PFSK-1 (cell line): ENCODE measurements around the gene RBM20.

ENCODE experiments used
- POLR2AphosphoS5 ChIP-seq: IDR thresholded peaks from 2 replicates; pipeline ENCODE4 v1.6.1; 2012; ENCODE audit warnings: low read depth, mild to moderate bottlenecking, control low read depth, low read length, moderate library complexity
- REST ChIP-seq, 2 experiments: IDR thresholded peaks; 2 replicates each; pipeline versions ENCODE4 v1.6.1 to v1.8.0; 2011 to 2012; ENCODE audit warnings: low read depth in 2 of 2, low read length in 2 of 2, control low read depth in 1 of 2, inconsistent platforms in 1 of 2, mild to moderate bottlenecking in 1 of 2, moderate library complexity in 1 of 2; ENCODE audit not compliant: insufficient read depth in 1 of 2
- TAF1 ChIP-seq: IDR thresholded peaks from 2 replicates; pipeline ENCODE4 v1.6.1; 2012; ENCODE audit warnings: low read length, control low read depth, borderline replicate concordance; ENCODE audit not compliant: insufficient read depth

DNA sequence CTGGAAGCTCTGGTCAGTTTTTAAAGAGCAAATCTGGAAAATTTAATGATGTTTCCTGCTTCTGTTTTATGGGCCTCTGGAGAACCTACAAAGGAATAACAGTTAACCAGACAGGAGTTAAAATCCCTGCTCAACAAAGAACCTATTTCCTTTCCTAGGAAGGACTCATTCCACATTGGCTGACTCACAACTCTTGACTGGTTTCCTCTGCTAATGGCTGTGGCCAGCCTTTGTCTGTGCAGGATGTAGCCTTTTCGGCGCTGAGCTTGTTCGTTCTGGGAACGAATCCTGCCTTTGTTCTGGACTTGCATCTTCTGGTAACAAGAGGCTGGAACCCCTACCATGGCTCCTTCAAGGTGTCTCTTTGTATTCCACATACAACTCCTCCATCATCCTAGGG, 114.8 kb downstream of the RBM20 start:
- TF ChIP-seq REST (IDR thresholded peaks at IDR 0.05; ENCODE audit: insufficient read depth in 1 of 2, low read depth in 2 of 2, low read length in 2 of 2) (no peak), POLR2AphosphoS5 (no peak), TAF1 (no peak)
